B cell (primary cell): ENCODE results near the gene AGO3. TPM values are rescaled to one million over a fixed set of nuclear protein-coding genes. Genes with fewer than 3 reads are reported as not detected.

Experiments
- ATAC-seq: fragments of 200-7000 bp; cut with Tn5 transposase; one replicate; pipeline ENCODE4 v1.10.0; 2021; ENCODE audit warnings: low read depth, mild to moderate bottlenecking, moderate number of reproducible peaks, moderate library complexity
- CTCF ChIA-PET: fragments of 350-600 bp; sonication (Branson Sonifier 250); formaldehyde crosslinking; loops from one replicate; lab custom pipeline; 2021; ENCODE audit warnings: antibody characterized with exemption, inconsistent platforms; lab: Charles Lee
- POLR2A ChIA-PET: fragments of 350-600 bp; sonication (Branson Sonifier 250); formaldehyde crosslinking; loops from one replicate; lab custom pipeline; 2021; ENCODE audit warnings: antibody characterized with exemption; lab: Charles Lee
- DNase-seq: peaks from one replicate; pipeline ENCODE4 v3.0.0; 2013
- H2AFZ ChIP-seq: 2 replicates; pipeline ENCODE4 v1.6.1; 2012; ENCODE audit warnings: mild to moderate bottlenecking, low read depth, low read length; ENCODE audit not compliant: insufficient read depth, poor library complexity, severe bottlenecking
- H3K27ac ChIP-seq, 2 donors: 1 replicate in 1 of 2; 2 replicates in 1 of 2; pipeline ENCODE4 v1.5.1; 2012 to 2013; ENCODE audit warnings: low read length in 2 of 2, mild to moderate bottlenecking in 2 of 2, moderate library complexity in 1 of 2
- H3K27me3 ChIP-seq, 4 experiments: fragments of 200-600 bp in 1 of 4; sonication (generic) in 1 of 4; replicated peaks in 1 of 4; 1 replicate in 2 of 4; 2 replicates in 2 of 4; pipeline versions ENCODE4 v1.6.1 to v1.7.0; 2013 to 2016; ENCODE audit warnings: low read length in 3 of 4, mild to moderate bottlenecking in 2 of 4, mixed read lengths in 1 of 4, moderate library complexity in 1 of 4; ENCODE audit not compliant: insufficient read depth in 4 of 4, control insufficient read depth in 3 of 4; ENCODE audit errors: control extremely low read depth in 1 of 4
- H3K36me3 ChIP-seq, 2 experiments: replicated peaks in 1 of 2; 1 replicate in 1 of 2; 2 replicates in 1 of 2; pipeline versions ENCODE4 v1.6.1 to v1.7.1; 2013; ENCODE audit warnings: low read length in 1 of 2; ENCODE audit not compliant: insufficient read depth in 2 of 2, control insufficient read depth in 1 of 2; ENCODE audit errors: control extremely low read depth in 1 of 2, extremely low read depth in 1 of 2
- H3K4me1 ChIP-seq, 2 donors: fragments of 200-600 bp in 1 of 2; sonication (generic) in 1 of 2; 1 replicate in 1 of 2; 2 replicates in 1 of 2; pipeline versions ENCODE4 v1.5.1 to v1.6.1; 2013 to 2017; ENCODE audit warnings: low read length in 2 of 2; ENCODE audit not compliant: control insufficient read depth in 2 of 2, insufficient read depth in 2 of 2
- H3K4me2 ChIP-seq: replicated peaks from 2 replicates; pipeline ENCODE3; 2012; ENCODE audit warnings: mild to moderate bottlenecking, low read depth, low read length; ENCODE audit not compliant: poor library complexity, severe bottlenecking
- H3K4me3 ChIP-seq, 5 experiments: fragments of 200-600 bp in 1 of 5; sonication (generic) in 1 of 5; 1 replicate in 3 of 5; 2 replicates in 2 of 5; pipeline versions ENCODE4 v1.5.1 to v1.7.0; 2011 to 2016; ENCODE audit warnings: low read length in 4 of 5, mild to moderate bottlenecking in 4 of 5, low read depth in 2 of 5, control low read depth in 1 of 5, moderate library complexity in 1 of 5; ENCODE audit not compliant: insufficient read depth in 1 of 5; ENCODE audit errors: control extremely low read depth in 1 of 5, extremely low read depth in 1 of 5
- H3K79me2 ChIP-seq: fragments of 200-600 bp; sonication (generic); one replicate; pipeline ENCODE4 v1.6.0; 2016; ENCODE audit warnings: low read length; ENCODE audit not compliant: control insufficient read depth, insufficient read depth
- H3K9ac ChIP-seq: fragments of 200-600 bp; sonication (generic); 2 replicates; pipeline ENCODE4 v1.6.1; 2017; ENCODE audit warnings: mild to moderate bottlenecking, low read length, moderate library complexity
- H3K9me3 ChIP-seq, 3 donors: one replicate each; pipeline versions ENCODE4 v1.6.1 to v1.7.1; 2013; ENCODE audit warnings: low read length in 2 of 3; ENCODE audit not compliant: control insufficient read depth in 2 of 3, insufficient read depth in 1 of 3; ENCODE audit errors: control extremely low read depth in 1 of 3
- H4K20me1 ChIP-seq: 2 replicates; pipeline ENCODE4 v1.6.0; 2012; ENCODE audit warnings: mild to moderate bottlenecking, low read length; ENCODE audit not compliant: insufficient read depth, control insufficient read depth, poor library complexity, severe bottlenecking
- H3K27ac Mint-ChIP-seq: one replicate; pipeline ENCODE4 v1.8.0; 2021; ENCODE audit warnings: mixed read lengths
- H3K27me3 Mint-ChIP-seq: one replicate; pipeline ENCODE4 v1.8.0; 2021; ENCODE audit warnings: mixed read lengths
- H3K4me1 Mint-ChIP-seq: one replicate; pipeline ENCODE4 v1.8.0; 2021; ENCODE audit warnings: mixed read lengths
- H3K4me3 Mint-ChIP-seq: one replicate; pipeline ENCODE4 v1.8.0; 2021; ENCODE audit warnings: mixed read lengths
- H3K9me3 Mint-ChIP-seq: one replicate; pipeline ENCODE4 v1.8.0; 2022; ENCODE audit warnings: mixed read lengths; ENCODE audit not compliant: insufficient read depth
- CTCF ChIP-seq: fragments of 200-600 bp; IDR thresholded peaks from one replicate; pipeline ENCODE4 v1.8.0; 2022; ENCODE audit warnings: antibody characterized with exemption, mild to moderate bottlenecking
- EZH2 ChIP-seq: IDR thresholded peaks from 2 replicates; pipeline ENCODE4 v1.6.1; 2012; ENCODE audit warnings: borderline replicate concordance, low read depth, mild to moderate bottlenecking, moderate library complexity, low read length; ENCODE audit not compliant: insufficient read depth, poor library complexity, severe bottlenecking
- WGBS: methylation state at CpG from one replicate; pipeline ENCODE4 v1.1.5; 2013; ENCODE audit warnings: missing lambda C conversion rate; ENCODE audit not compliant: insufficient coverage; 5-methylcytosine and 5-hydroxymethylcytosine counted together
- intact Hi-C: fragments of 100-400 bp; cut with micrococcal nuclease; formaldehyde crosslinking; loops from one replicate; pipeline ENCODE4 v1.10.0; 2022
- polyA plus RNA-seq: library from polyadenylated mRNA; depleted of rRNA; stranded (reverse); fragments of >200 nt; gene quantifications from 2 replicates; pipeline ENCODE4 v1.2.3, GENCODE V29; 2012
- total RNA-seq, 2 donors: library from RNA; stranded (reverse); fragments of 120-200 nt in 1 of 2; gene quantifications; 1 replicate in 1 of 2; 2 replicates in 1 of 2; pipeline versions ENCODE4 v1.2.3 to v1.2.4, GENCODE V29; 2013 to 2022

The AGO3 gene
- total and polyA plus RNA-seq, 2 donors (not counting 1 experiment from before 2014, with no cell fraction given): 5.1 to 44.9 TPM

GRCh38 chr1:36108314-36108713 is 177.4 kb downstream of the AGO3 start:
- Histone ChIP-seq H3K9me3 (no peaks in the 10 kb centered on the region), H3K4me1 (no peaks in the 10 kb centered on the region), H3K4me2 (no peak overlapping the region), H3K27ac (no peak overlapping the region), H3K79me2 (no peaks in the 10 kb centered on the region), H4K20me1 (no peaks in the 10 kb centered on the region), H2AFZ (no peak overlapping the region), H3K4me3 (no peak overlapping the region), H3K9ac (no peak overlapping the region), H3K36me3 (no peaks in the 10 kb centered on the region), H3K27me3 (no peaks in the 10 kb centered on the region)
- Mint-ChIP-seq H3K27ac (no peak overlapping the region), H3K9me3 (no peaks in the 10 kb centered on the region), H3K4me1 (peaks cover 2% of the 10 kb centered on the region), H3K27me3 (no peaks in the 10 kb centered on the region), H3K4me3 (no peak overlapping the region)
- ChIA-PET POLR2A (no interaction called here), CTCF (no interaction called here)
- DNase-seq (no peak), ATAC-seq (no peak)
- WGBS: 85% methylated on average over 3 of the region's 14 CpGs
- intact Hi-C loops: no loop called here
- TF ChIP-seq EZH2 (no peak), CTCF (no peak)

DNA sequence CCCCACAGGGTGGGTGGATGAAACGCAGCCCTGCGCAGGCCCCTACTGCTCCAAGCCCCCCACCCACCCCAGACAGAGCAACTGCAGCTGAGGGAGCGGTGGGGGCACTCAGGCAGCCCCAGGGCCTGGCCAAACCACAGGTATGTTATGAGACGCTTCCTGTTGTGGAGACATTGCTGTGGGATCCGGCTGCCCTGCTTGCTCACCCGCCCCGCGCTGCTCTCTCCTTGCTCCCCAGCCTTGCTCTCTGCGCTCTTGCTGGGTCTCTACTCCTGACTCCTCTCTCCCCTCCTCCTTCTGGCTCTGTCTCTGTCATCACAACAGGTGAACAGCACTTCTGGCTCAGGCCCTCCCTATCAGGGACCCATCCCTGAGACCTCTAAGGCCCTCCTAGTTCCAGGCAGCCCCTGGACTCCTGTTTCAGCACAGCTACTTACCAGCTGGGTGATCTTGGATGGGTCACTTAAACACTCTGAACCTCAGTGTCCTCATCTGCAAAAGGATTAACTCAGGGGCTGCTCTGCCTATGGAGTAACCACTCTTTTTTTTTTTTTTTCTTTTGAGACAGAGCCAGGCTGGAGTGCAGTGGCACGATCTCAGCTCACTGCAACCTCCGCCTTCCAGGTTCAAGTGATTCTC is 178.3 kb downstream of the AGO3 start:
- Histone ChIP-seq H3K4me1 (no peaks in the 10 kb centered on the region), H2AFZ (peak overlapping the region; percentile 33), H3K4me2 (no peak overlapping the region), H3K36me3 (no peaks in the 10 kb centered on the region), H3K9me3 (no peaks in the 10 kb centered on the region), H3K4me3 (no peak overlapping the region), H3K27ac (no peak overlapping the region), H4K20me1 (no peaks in the 10 kb centered on the region), H3K79me2 (no peaks in the 10 kb centered on the region), H3K9ac (no peak overlapping the region), H3K27me3 (no peaks in the 10 kb centered on the region)
- ATAC-seq (no peak), DNase-seq (no peak)
- no peak overlapping the region for H3K27ac Mint-ChIP-seq
- no peaks in the 10 kb centered on the region for H3K27me3 Mint-ChIP-seq
- CTCF ChIA-PET: no interaction called here
- 17% methylated on average over 8 of the region's 11 CpGs for WGBS
- no peak for TF ChIP-seq EZH2
- H3K4me3 Mint-ChIP-seq: no peak overlapping the region
- H3K9me3 Mint-ChIP-seq: no peaks in the 10 kb centered on the region
- H3K4me1 Mint-ChIP-seq: peaks cover 2% of the 10 kb centered on the region
- POLR2A ChIA-PET: no interaction called here
- intact Hi-C loops: no loop called here
